ENCODE measurements around the gene FCAMR.

FCAMR gene

DNA sequence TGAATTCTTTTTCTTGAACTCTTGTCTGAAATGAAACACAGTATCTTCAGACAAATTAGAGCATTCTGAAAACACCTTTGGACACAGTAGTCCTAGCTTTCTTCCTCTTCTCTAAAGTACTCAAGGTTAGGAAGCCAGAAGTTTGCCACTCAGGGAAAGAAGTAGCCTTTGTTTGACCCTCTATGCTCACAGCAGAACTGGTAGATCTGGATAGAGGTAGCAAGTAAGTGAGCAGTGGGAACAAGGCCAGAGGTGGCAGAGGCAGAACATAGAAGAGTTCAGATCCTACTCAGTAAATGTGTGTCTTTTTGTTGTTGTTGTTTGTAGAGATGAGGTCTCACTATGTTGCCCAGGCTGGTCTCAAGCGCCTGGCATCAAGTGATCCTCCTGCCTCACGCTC is 16.6 kb downstream of the FCAMR start:
- ChIA-PET POLR2A (no interaction called here), CTCF (interaction anchor here (1.2 to 1.3 kb wide), 3 partner anchors 18 to 26 kb away, joined by 3 to 6 read pairs (median 3); no protein-coding TSS in a partner anchor)
- no peak overlapping the region for H3K27ac ChIP-seq (ENCODE audit: extremely low read depth, low read depth, low read length)
- TF ChIP-seq ZNF501 (tag by site-specific recombination; IDR thresholded peaks at IDR 0.05): no peak
- no peak for TF ChIP-seq ZNF292 (tag by site-specific recombination; IDR thresholded peaks at IDR 0.05; ENCODE audit: borderline replicate concordance, low read depth)
- TF ChIP-seq OVOL3 (tag by site-specific recombination; IDR thresholded peaks at IDR 0.05): no peak
- TF ChIP-seq FEZF1 (tag by site-specific recombination; IDR thresholded peaks at IDR 0.05): no peak
- no peak for TF ChIP-seq ZNF239 (tag by site-specific recombination; IDR thresholded peaks at IDR 0.05)
- H3K9me3 ChIP-seq (ENCODE audit: control insufficient read depth, insufficient read depth, low read depth, low read length): no peaks in the 10 kb centered on the region
- H3K36me3 ChIP-seq (ENCODE audit: control insufficient read depth in 2 of 2, insufficient read depth in 1 of 2, low read length in 2 of 2): no peaks in the 10 kb centered on the region
- H3K4me1 ChIP-seq (ENCODE audit: control insufficient read depth, insufficient read depth, low read length): no peaks in the 10 kb centered on the region
- no peak overlapping the region for H3K4me3 ChIP-seq (ENCODE audit: low read depth, low read length)

DNA sequence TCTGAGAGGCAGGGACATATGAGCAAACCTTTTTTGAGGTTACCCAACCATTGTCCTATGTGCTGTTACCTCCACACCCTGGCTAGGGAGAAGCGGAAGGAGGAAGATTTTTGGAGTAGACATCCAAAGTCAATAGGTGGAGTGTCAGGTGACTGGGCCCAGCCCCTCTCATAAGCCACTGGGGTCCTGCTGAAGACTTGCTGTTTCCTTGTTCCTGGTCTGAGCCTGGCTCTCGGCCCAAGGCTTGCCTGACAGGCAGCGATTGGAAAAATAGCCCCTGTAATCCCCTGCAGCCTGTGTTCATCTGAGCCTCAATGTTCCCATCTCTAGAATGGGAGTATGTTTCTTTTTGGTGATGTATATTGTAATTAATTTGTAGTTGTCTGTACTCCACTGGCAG is 17.1 kb downstream of the FCAMR start:
- Histone ChIP-seq H3K36me3 (ENCODE audit: control insufficient read depth in 2 of 2, insufficient read depth in 1 of 2, low read length in 2 of 2) (no peaks in the 10 kb centered on the region), H3K4me3 (ENCODE audit: low read depth, low read length) (no peak overlapping the region), H3K4me1 (ENCODE audit: control insufficient read depth, insufficient read depth, low read length) (no peaks in the 10 kb centered on the region), H3K27ac (ENCODE audit: extremely low read depth, low read depth, low read length) (no peak overlapping the region), H3K9me3 (ENCODE audit: control insufficient read depth, insufficient read depth, low read depth, low read length) (no peaks in the 10 kb centered on the region)
- TF ChIP-seq ZIC2 (tag by site-specific recombination; IDR thresholded peaks at IDR 0.05) (no peak), ZSCAN30 (tag by site-specific recombination; IDR thresholded peaks at IDR 0.05) (no peak), ZNF114 (tag by site-specific recombination; IDR thresholded peaks at IDR 0.05) (no peak), OVOL3 (tag by site-specific recombination; IDR thresholded peaks at IDR 0.05) (no peak), ZNF776 (tag by site-specific recombination; IDR thresholded peaks at IDR 0.05; ENCODE audit: borderline replicate concordance) (no peak), ZNF18 (tag by site-specific recombination; IDR thresholded peaks at IDR 0.05) (no peak), ZNF426 (tag by site-specific recombination; IDR thresholded peaks at IDR 0.05) (no peak), ZNF610 (tag by site-specific recombination; IDR thresholded peaks at IDR 0.05; ENCODE audit: borderline replicate concordance) (no peak), ZNF629 (tag by site-specific recombination; IDR thresholded peaks at IDR 0.05) (no peak), ZNF837 (tag by site-specific recombination; IDR thresholded peaks at IDR 0.05) (no peak), ZNF16 (tag by site-specific recombination; IDR thresholded peaks at IDR 0.05; ENCODE audit: low read depth) (no peak), ZNF555 (tag by site-specific recombination; conservative IDR thresholded peaks at IDR 0.05) (no peak), ZNF585B (tag by site-specific recombination; IDR thresholded peaks at IDR 0.05) (no peak)
- TF ChIP-seq, protein P1, sequence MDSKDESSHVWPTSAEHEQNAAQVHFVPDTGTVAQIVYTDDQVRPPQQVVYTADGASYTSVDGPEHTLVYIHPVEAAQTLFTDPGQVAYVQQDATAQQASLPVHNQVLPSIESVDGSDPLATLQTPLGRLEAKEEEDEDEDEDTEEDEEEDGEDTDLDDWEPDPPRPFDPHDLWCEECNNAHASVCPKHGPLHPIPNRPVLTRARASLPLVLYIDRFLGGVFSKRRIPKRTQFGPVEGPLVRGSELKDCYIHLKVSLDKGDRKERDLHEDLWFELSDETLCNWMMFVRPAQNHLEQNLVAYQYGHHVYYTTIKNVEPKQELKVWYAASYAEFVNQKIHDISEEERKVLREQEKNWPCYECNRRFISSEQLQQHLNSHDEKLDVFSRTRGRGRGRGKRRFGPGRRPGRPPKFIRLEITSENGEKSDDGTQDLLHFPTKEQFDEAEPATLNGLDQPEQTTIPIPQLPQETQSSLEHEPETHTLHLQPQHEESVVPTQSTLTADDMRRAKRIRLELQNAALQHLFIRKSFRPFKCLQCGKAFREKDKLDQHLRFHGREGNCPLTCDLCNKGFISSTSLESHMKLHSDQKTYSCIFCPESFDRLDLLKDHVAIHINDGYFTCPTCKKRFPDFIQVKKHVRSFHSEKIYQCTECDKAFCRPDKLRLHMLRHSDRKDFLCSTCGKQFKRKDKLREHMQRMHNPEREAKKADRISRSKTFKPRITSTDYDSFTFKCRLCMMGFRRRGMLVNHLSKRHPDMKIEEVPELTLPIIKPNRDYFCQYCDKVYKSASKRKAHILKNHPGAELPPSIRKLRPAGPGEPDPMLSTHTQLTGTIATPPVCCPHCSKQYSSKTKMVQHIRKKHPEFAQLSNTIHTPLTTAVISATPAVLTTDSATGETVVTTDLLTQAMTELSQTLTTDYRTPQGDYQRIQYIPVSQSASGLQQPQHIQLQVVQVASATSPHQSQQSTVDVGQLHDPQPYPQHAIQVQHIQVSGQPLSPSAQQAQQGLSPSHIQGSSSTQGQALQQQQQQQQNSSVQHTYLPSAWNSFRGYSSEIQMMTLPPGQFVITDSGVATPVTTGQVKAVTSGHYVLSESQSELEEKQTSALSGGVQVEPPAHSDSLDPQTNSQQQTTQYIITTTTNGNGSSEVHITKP (tag by site-specific recombination; IDR thresholded peaks at IDR 0.05): no peak
- ChIA-PET POLR2A (no interaction called here), CTCF (interaction anchor here (1.0 to 1.5 kb wide), 2 partner anchors 17 to 40 kb away, joined by 3 to 5 read pairs; no protein-coding TSS in a partner anchor)

DNA sequence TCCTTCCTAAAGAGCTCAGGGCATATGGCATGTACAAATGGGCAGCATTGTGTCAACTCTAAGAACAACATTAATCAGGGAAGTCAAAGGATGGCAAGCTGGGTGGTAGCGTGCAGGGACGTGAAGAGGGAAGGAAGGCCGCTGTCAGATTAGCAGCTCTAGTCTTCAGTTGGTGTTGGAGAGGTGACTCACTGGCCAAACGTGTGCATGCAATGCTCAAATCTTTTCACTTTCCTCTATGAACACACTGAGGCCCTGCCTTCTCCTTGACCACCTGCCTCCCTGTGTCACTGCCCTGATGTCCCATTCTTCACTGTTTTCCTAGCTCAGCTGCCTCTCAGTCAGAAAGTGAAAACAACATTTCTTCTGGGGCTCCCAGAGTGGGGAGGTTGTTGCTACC is 18.1 kb downstream of the FCAMR start:
- no peaks in the 10 kb centered on the region for H3K36me3 ChIP-seq (ENCODE audit: control insufficient read depth in 2 of 2, insufficient read depth in 1 of 2, low read length in 2 of 2)
- ChIA-PET POLR2A (no interaction called here), CTCF (interaction anchor here (0.5 to 1.5 kb wide), 4 partner anchors 16 to 219 kb away, joined by 3 to 7 read pairs (median 4); no protein-coding TSS in a partner anchor)
- no peak overlapping the region for H3K27ac ChIP-seq (ENCODE audit: extremely low read depth, low read depth, low read length)
- H3K9me3 ChIP-seq (ENCODE audit: control insufficient read depth, insufficient read depth, low read depth, low read length): no peaks in the 10 kb centered on the region
- H3K4me1 ChIP-seq (ENCODE audit: control insufficient read depth, insufficient read depth, low read length): no peaks in the 10 kb centered on the region
- H3K4me3 ChIP-seq (ENCODE audit: low read depth, low read length): no peak overlapping the region
- no peak for TF ChIP-seq ZNF791 (tag by site-specific recombination; IDR thresholded peaks at IDR 0.05)
- TF ChIP-seq ZNF155 (tag by site-specific recombination; IDR thresholded peaks at IDR 0.05): no peak
- TF ChIP-seq ZNF488 (tag by site-specific recombination; IDR thresholded peaks at IDR 0.05): no peak
- no peak for TF ChIP-seq ZFHX2 (tag by site-specific recombination; conservative IDR thresholded peaks at IDR 0.05)
- no peak for TF ChIP-seq ZNF184 (tag by site-specific recombination; IDR thresholded peaks at IDR 0.05)
- no peak for TF ChIP-seq ZNF221 (tag by site-specific recombination; IDR thresholded peaks at IDR 0.05; ENCODE audit: borderline replicate concordance)
- no peak for TF ChIP-seq ZNF433 (tag by site-specific recombination; IDR thresholded peaks at IDR 0.05; ENCODE audit: low read depth)
- TF ChIP-seq ZNF670 (tag by site-specific recombination; IDR thresholded peaks at IDR 0.05; ENCODE audit: low read depth): no peak
- TF ChIP-seq, protein P2, sequence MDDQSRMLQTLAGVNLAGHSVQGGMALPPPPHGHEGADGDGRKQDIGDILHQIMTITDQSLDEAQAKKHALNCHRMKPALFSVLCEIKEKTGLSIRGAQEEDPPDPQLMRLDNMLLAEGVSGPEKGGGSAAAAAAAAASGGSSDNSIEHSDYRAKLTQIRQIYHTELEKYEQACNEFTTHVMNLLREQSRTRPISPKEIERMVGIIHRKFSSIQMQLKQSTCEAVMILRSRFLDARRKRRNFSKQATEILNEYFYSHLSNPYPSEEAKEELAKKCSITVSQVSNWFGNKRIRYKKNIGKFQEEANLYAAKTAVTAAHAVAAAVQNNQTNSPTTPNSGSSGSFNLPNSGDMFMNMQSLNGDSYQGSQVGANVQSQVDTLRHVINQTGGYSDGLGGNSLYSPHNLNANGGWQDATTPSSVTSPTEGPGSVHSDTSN (CRISPR knock-in tag; IDR thresholded peaks at IDR 0.05): no peak

Data from HEK293 (cell line).